NOMO-1 treated with DMSO at 0.1 percent for 48 hours (cell line): ENCODE measurements around the gene FAM217B.
"Not testable (repeated sequence)": the region's sequence is repeated elsewhere in the genome, so short reads cannot be mapped to it uniquely, and the experiment has no call there.

Source experiments
- DNase-seq: peaks from one replicate; lab custom pipeline; 2025; ENCODE audit not compliant: unreplicated experiment; lab: John Stamatoyannopoulos, UW

The FAM217B gene

GRCh38 chr20:59938221-59938620 is 2.0 kb upstream of the FAM217B start:
- DNase-seq, result no peak

- no peak for DNase-seq
Observed at GRCh38 chr20:59938696-59939051, 1.5 kb upstream of the FAM217B start.

- no peak for DNase-seq
Observed at GRCh38 chr20:59939052-59939878, 924 bp upstream of the FAM217B start.

GRCh38 chr20:59939879-59940128 is 385 bp upstream of the FAM217B start:
- DNase-seq, result peak; percentile 35

- no peak for DNase-seq
Observed at GRCh38 chr20:59940956-59941294, 736 bp downstream of the FAM217B start.

- DNase-seq, result no peak
Observed at GRCh38 chr20:59942245-59942644, 2.1 kb downstream of the FAM217B start.

- no peak for DNase-seq
Observed at GRCh38 chr20:59944726-59945125, 4.5 kb downstream of the FAM217B start.

GRCh38 chr20:59945175-59945574 is 5.0 kb downstream of the FAM217B start:
- DNase-seq, result no peak

- no peak for DNase-seq
Observed at GRCh38 chr20:59945731-59946130, 5.5 kb downstream of the FAM217B start.

GRCh38 chr20:59947376-59947775 is 7.2 kb downstream of the FAM217B start:
- DNase-seq, result no peak

GRCh38 chr20:59948212-59948611 is 8.0 kb downstream of the FAM217B start:
- DNase-seq, result peak; percentile 12

- peak; percentile 65 for DNase-seq
Observed at GRCh38 chr20:59948828-59949720, 8.9 kb downstream of the FAM217B start.

- no peak for DNase-seq
Observed at GRCh38 chr20:59949911-59950310, 9.7 kb downstream of the FAM217B start.

GRCh38 chr20:59954718-59955117 is 14.5 kb downstream of the FAM217B start:
- no peak for DNase-seq

- DNase-seq, result peak; percentile 47
Observed at GRCh38 chr20:59955131-59955796, 15.1 kb downstream of the FAM217B start.

GRCh38 chr20:59957568-59957967 is 17.4 kb downstream of the FAM217B start:
- not testable (repeated sequence) for DNase-seq

- no peak for DNase-seq
Observed at GRCh38 chr20:59958123-59958522, 17.9 kb downstream of the FAM217B start, which contains the start of gene CDH26. Gene CDH26 (plus strand): TSS chr20:59958423. CDS start chr20:59958727, 304 bp downstream.

- DNase-seq, result no peak
Observed at GRCh38 chr20:59958626-59959025, 18.4 kb downstream of the FAM217B start.

GRCh38 chr20:59961423-59961822 is 21.2 kb downstream of the FAM217B start:
- no peak for DNase-seq

GRCh38 chr20:59962155-59962554 is 22.0 kb downstream of the FAM217B start:
- no peak for DNase-seq

GRCh38 chr20:59966428-59966827 is 26.2 kb downstream of the FAM217B start:
- DNase-seq, result no peak

- no peak for DNase-seq
Observed at GRCh38 chr20:59971428-59971827, 31.2 kb downstream of the FAM217B start.
